K562 (cell line): Measurements from ENCODE around the gene EMC9. TPM values are rescaled to one million over a fixed set of nuclear protein-coding genes. Genes with fewer than 3 reads are reported as not detected.

Source experiments
- BCOR ChIP-seq: fragments of 450-650 bp; IDR thresholded peaks from 2 replicates; pipeline ENCODE4 v1.6.1; 2016
- CBX2 ChIP-seq: fragments of 200-600 bp; sonication (generic); IDR thresholded peaks from one replicate; pipeline ENCODE4 v1.6.1; 2012; ENCODE audit warnings: mild to moderate bottlenecking, low read length, inconsistent platforms; ENCODE audit not compliant: insufficient read depth, poor library complexity, severe bottlenecking
- CHD2 ChIP-seq: IDR thresholded peaks from 2 replicates; pipeline ENCODE4 v1.6.1; 2011; ENCODE audit warnings: low read depth, low read length
- E2F6 ChIP-seq, 2 experiments: IDR thresholded peaks; 2 replicates each; pipeline ENCODE4 v1.6.1; 2011; ENCODE audit warnings: borderline replicate concordance in 1 of 2, control low read depth in 1 of 2, low read depth in 1 of 2, low read length in 1 of 2, mild to moderate bottlenecking in 1 of 2, mixed read lengths in 1 of 2, moderate library complexity in 1 of 2; ENCODE audit not compliant: insufficient read depth in 1 of 2, insufficient read length in 1 of 2, poor library complexity in 1 of 2, severe bottlenecking in 1 of 2; ENCODE audit errors: extremely low read depth in 1 of 2
- ETS1 ChIP-seq: conservative IDR thresholded peaks from 2 replicates; pipeline ENCODE4 v1.6.1; 2011; ENCODE audit warnings: low read depth, mild to moderate bottlenecking, low read length; ENCODE audit not compliant: control insufficient read depth
- FOS ChIP-seq: IDR thresholded peaks from 3 replicates; pipeline ENCODE4 v1.6.1; 2011; ENCODE audit not compliant: insufficient read length; ENCODE audit errors: extremely low read depth
- KAT8 ChIP-seq: fragments of 450-650 bp; IDR thresholded peaks from 2 replicates; pipeline ENCODE4 v1.6.1; 2016; ENCODE audit warnings: low read depth, mild to moderate bottlenecking
- MIER1 ChIP-seq: fragments of 450-650 bp; IDR thresholded peaks from 2 replicates; pipeline ENCODE4 v1.6.1; 2016; ENCODE audit warnings: antibody characterized with exemption, mild to moderate bottlenecking, low read depth
- MLX ChIP-seq, 2 experiments: fragments of 450-650 bp in 1 of 2; sonication (generic) in 1 of 2; formaldehyde crosslinking; conservative IDR thresholded peaks; 2 replicates each; pipeline versions ENCODE4 v1.4.0 to v1.8.1; 2020 to 2022; ENCODE audit warnings: mild to moderate bottlenecking in 1 of 2, missing genetic modification reagents in 1 of 2
- NFATC3 ChIP-seq: fragments of 450-650 bp; IDR thresholded peaks from 2 replicates; pipeline ENCODE4 v1.6.1; 2017; ENCODE audit warnings: mild to moderate bottlenecking
- NR3C1 ChIP-seq: sonication (generic); formaldehyde crosslinking; IDR thresholded peaks from 2 replicates; pipeline ENCODE4 v1.8.1; 2022; ENCODE audit warnings: missing genetic modification reagents
- PHTF2 ChIP-seq: fragments of 250-450 bp; sonication (Bioruptor Pico); IDR thresholded peaks from 2 replicates; pipeline ENCODE4 v1.5.0; 2021; ENCODE audit warnings: mild to moderate bottlenecking
- POLR2H ChIP-seq: IDR thresholded peaks from 2 replicates; pipeline ENCODE4 v1.6.1; 2016; ENCODE audit warnings: missing genetic modification characterization, low read depth, mild to moderate bottlenecking, control low read depth, missing compliant biosample characterization, moderate library complexity
- POU5F1 ChIP-seq: fragments of 150-350 bp; IDR thresholded peaks from 2 replicates; pipeline ENCODE4 v1.6.1; 2014; ENCODE audit warnings: borderline replicate concordance, low read length, low read depth, mild to moderate bottlenecking; ENCODE audit not compliant: partially characterized antibody
- PRMT5 ChIP-seq: sonication (generic); formaldehyde crosslinking; IDR thresholded peaks from 2 replicates; pipeline ENCODE4 v1.5.0; 2020; ENCODE audit warnings: missing genetic modification reagents
- RAD21 ChIP-seq, 2 experiments: fragments of 250-450 bp in 1 of 2; fragments of 450-650 bp in 1 of 2; sonication (Bioruptor Pico) in 1 of 2; formaldehyde crosslinking in 1 of 2; IDR thresholded peaks in 1 of 2; conservative IDR thresholded peaks in 1 of 2; 2 replicates each; pipeline versions ENCODE4 v1.4.0 to v1.8.0; 2020 to 2022; ENCODE audit warnings: mild to moderate bottlenecking in 2 of 2, moderate library complexity in 1 of 2
- RAD51 ChIP-seq: fragments of 450-650 bp; IDR thresholded peaks from 2 replicates; pipeline ENCODE4 v1.7.1; 2016; ENCODE audit warnings: low read depth, mild to moderate bottlenecking, borderline replicate concordance
- SMAD3 ChIP-seq: fragments of 450-650 bp; formaldehyde crosslinking; conservative IDR thresholded peaks from 2 replicates; pipeline ENCODE4 v1.4.0; 2020; ENCODE audit warnings: mild to moderate bottlenecking
- YY1 ChIP-seq, 3 experiments: IDR thresholded peaks; 2 replicates each; pipeline ENCODE4 v1.6.1; 2011; ENCODE audit warnings: low read length in 2 of 3, mild to moderate bottlenecking in 2 of 3, moderate library complexity in 2 of 3, borderline replicate concordance in 1 of 3, control low read depth in 1 of 3, low read depth in 1 of 3; ENCODE audit not compliant: insufficient read depth in 3 of 3, insufficient replicate concordance in 2 of 3, control insufficient read depth in 1 of 3, insufficient read length in 1 of 3; ENCODE audit errors: extremely low read depth in 1 of 3
- ZNF12 ChIP-seq: sonication (generic); formaldehyde crosslinking; IDR thresholded peaks from 2 replicates; pipeline ENCODE4 v1.4.0; 2020; ENCODE audit warnings: mild to moderate bottlenecking, missing genetic modification reagents
- ZNF274 ChIP-seq: IDR thresholded peaks from 2 replicates; pipeline ENCODE4 v1.6.1; 2011; ENCODE audit warnings: low read depth, mild to moderate bottlenecking, low read length, moderate library complexity, borderline replicate concordance
- ZNF311 ChIP-seq: fragments of 250-450 bp; sonication (Bioruptor Pico); IDR thresholded peaks from 2 replicates; pipeline ENCODE4 v1.4.0; 2020; ENCODE audit warnings: mild to moderate bottlenecking, moderate library complexity
- ZNF695 ChIP-seq: fragments of 450-650 bp; formaldehyde crosslinking; IDR thresholded peaks from 2 replicates; pipeline ENCODE4 v1.4.0; 2020; ENCODE audit warnings: mild to moderate bottlenecking, moderate library complexity
- ZZZ3 ChIP-seq: fragments of 450-650 bp; IDR thresholded peaks from 2 replicates; pipeline ENCODE4 v1.6.1; 2016; ENCODE audit warnings: antibody characterized with exemption, mild to moderate bottlenecking, moderate library complexity
- polyA plus RNA-seq, 8 experiments: library from polyadenylated mRNA; depleted of rRNA in 4 of 8; stranded (reverse) in 5 of 8; unstranded in 3 of 8; fragments of >200 nt; fragmentation: Nextera tagmentation in 2 of 8; fragmentation: Illumina TruSeq in 1 of 8; extraction: Ambion mirVana in 2 of 8; extraction: Trizol in 1 of 8; gene quantifications; 2 replicates each; pipeline versions ENCODE4 v1.2.1 to v1.2.3, GENCODE V29; 2011 to 2014; ENCODE audit warnings: inconsistent platforms in 1 of 8, missing spikeins in 1 of 8
- total RNA-seq, 7 experiments: library from RNA; depleted of rRNA in 6 of 7; stranded (reverse); fragments of >200 nt in 6 of 7; fragmentation: Illumina TruSeq in 2 of 7; extraction: Trizol in 2 of 7; gene quantifications; 2 replicates each; pipeline versions ENCODE4 v1.2.1 to v1.2.3, GENCODE V29; 2011 to 2021; ENCODE audit warnings: low replicate concordance in 1 of 7

EMC9 gene
- total and polyA plus RNA-seq, 9 of the 15 experiments (the other 6 are each of a cell fraction or from before 2014, with no cell fraction given): 3.1 to 13.2 (median 7.8) TPM

GRCh38 chr14:24135834-24136683 lies 5.3 kb downstream of the EMC9 start, which contains the start of gene PSME1 (continued):
- TF ChIP-seq KAT8 (no peak), ZNF311 (CRISPR knock-in tag) (no peak), CBX2 (no peak), ZNF695 (CRISPR knock-in tag) (no peak), ZNF12 (CRISPR knock-in tag) (no peak), SMAD3 (no peak), POLR2H (no peak), MIER1 (no peak), YY1 (IDR thresholded peaks at IDR 0.05; ENCODE audit: borderline replicate concordance in 1 of 3, control insufficient read depth in 1 of 3, extremely low read depth in 1 of 3, insufficient read depth in 3 of 3, insufficient read length in 1 of 3, insufficient replicate concordance in 2 of 3, low read depth in 1 of 3, low read length in 2 of 3) (peak in 1 of 3 experiments; percentile 21), RAD51 (no peak), CHD2 (peak; percentile 54; the same call in 1 of the 2 replicates), ETS1 (no peak), PRMT5 (CRISPR knock-in tag) (no peak), MLX (CRISPR knock-in tag; conservative IDR thresholded peaks at IDR 0.05) (no peak), ZZZ3 (no peak), NR3C1 (CRISPR knock-in tag) (no peak), E2F6 (IDR thresholded peaks at IDR 0.05; ENCODE audit: borderline replicate concordance in 1 of 2, extremely low read depth in 1 of 2, insufficient read depth in 1 of 2, insufficient read length in 1 of 2, low read depth in 1 of 2, low read length in 1 of 2, poor library complexity in 1 of 2, severe bottlenecking in 1 of 2) (peak; percentile 20 to 83), FOS (no peak), ZNF274 (no peak), BCOR (no peak), NFATC3 (no peak), PHTF2 (CRISPR knock-in tag) (no peak), RAD21 (CRISPR knock-in tag; conservative IDR thresholded peaks at IDR 0.05 in 1 of 2, IDR thresholded peaks at IDR 0.05 in 1 of 2) (no peak), POU5F1 (no peak)
